Measurements from ENCODE around the gene PEMT.

DNA sequence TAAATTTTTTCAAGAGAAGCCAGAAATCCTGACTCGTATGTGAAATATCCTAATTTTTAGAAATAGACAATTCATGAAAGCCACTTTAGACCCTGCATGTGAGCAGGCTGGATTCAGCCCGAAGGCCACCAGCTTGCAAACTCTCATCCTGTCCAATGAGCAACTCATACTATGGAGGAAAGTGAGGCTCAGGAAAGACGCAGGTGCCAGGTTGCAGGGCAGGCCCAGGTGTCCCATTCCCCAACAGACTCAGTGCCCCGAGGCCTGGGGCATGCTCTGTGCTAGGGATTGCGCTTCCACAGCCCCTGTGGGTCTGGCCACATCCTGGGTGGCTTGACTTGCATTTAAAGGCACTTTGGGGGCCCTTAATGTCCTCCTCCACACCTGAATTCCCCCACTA is 78.6 kb downstream of the PEMT start:
- TF ChIP-seq CTCF (conservative IDR thresholded peaks at IDR 0.05 in 1 of 2, IDR thresholded peaks at IDR 0.05 in 1 of 2; ENCODE audit: low read depth in 1 of 2, low read length in 2 of 2) (no peak), EZH2 (IDR thresholded peaks at IDR 0.05; ENCODE audit: low read length, missing control alignments) (no peak)

Data from fibroblast of lung (primary cell).